ENCODE measurements around the gene CDSN.
A peak's percentile ranks its signal among the peaks of the same experiment; 100 is the strongest.
"Not testable (repeated sequence)": the region's sequence is repeated elsewhere in the genome, so short reads cannot be mapped to it uniquely, and the experiment has no call there.

The CDSN gene

GRCh38 chr6:31120151-31120915, at the start of gene CDSN:
TSS of gene CDSN (minus strand) at chr6:31120446. CDS start at chr6:31120419, 27 bp downstream.
- intact Hi-C loops (cut with DNase I) = no loop called here
- no peak for DNase-seq

- DNase-seq = no peak
- intact Hi-C loops (cut with DNase I) = no loop called here
Measured at GRCh38 chr6:31169123-31169857, 49.0 kb upstream of the CDSN start.

DNA sequence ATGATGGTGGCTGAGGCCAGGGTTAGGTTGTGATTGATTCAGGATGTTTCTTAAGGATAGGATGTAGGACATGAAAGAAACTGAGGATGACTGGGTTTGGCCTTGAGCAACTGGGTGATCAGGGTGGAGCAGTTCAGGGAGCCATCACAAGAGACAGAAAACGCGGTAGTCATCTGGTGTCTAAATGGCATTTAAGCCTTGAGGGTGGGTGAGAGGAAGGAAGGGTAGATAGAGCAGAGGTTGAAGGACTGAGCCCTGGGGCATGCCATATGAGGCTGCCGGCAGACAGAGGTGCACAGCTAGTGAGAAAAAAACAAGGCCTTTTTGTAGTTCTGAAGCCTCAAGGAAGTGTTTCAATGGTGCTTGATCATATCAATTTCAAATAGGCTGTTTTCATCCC, 48.4 kb upstream of the CDSN start:
- no peak for DNase-seq
- intact Hi-C loops (cut with DNase I) = no loop called here

DNA sequence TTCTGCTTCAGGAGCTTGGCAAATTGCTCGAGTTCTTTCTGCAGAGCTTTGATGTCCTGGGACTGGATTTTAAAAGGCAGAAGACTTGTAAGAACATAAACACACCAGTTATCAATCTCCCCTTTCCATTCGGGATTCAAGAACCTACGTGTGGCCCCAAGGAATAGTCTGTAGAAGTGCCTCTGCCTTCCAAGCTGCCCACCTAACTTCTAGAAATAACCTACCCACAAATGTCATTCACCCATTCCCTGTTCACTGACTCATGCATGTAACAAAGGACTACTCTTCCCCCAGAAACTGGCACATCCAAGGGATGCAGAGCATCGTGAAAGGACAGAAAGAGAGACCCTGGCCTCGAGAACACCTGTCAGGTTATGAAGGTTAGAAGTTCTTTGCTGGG, 45.7 kb upstream of the CDSN start:
- peak in 8 of 42 donors; percentile 16 to 63 (median 30) for DNase-seq
- intact Hi-C loops (cut with DNase I) = no loop called here

- DNase-seq; intact Hi-C loops (cut with DNase I): not testable (repeated sequence)
Measured at GRCh38 chr6:31165064-31165832, 45.0 kb upstream of the CDSN start.

- intact Hi-C loops (cut with DNase I); DNase-seq: not testable (repeated sequence)
Measured at GRCh38 chr6:31164475-31165063, 44.3 kb upstream of the CDSN start.

DNA sequence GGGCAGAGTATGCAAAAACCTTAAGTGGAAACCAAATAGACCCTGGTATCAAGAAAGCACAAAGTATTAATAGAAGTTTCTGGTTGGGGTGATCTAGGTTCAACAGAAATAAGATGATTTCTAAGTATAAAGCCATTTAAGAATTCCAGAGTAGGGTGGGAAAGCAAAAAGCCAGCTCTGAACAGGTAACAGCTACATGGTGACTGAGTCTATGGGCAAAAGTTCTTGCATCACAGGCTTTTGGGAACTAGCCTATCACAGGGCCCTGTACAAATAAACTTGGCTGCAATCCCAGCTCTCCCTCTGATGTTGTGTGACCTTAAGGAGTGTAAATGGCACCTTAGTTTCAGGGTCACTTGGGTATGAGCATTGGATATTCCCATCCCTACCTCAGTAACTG, 43.7 kb upstream of the CDSN start:
- intact Hi-C loops (cut with DNase I) = no loop called here
- DNase-seq = no peak

GRCh38 chr6:31162463-31163165, 42.4 kb upstream of the CDSN start:
- intact Hi-C loops (cut with DNase I) = no loop called here
- DNase-seq = no peak

GRCh38 chr6:31161216-31162126, 41.2 kb upstream of the CDSN start:
- intact Hi-C loops (cut with DNase I) = no loop called here
- DNase-seq = no peak

GRCh38 chr6:31158863-31159855, 38.9 kb upstream of the CDSN start:
- DNase-seq = peak in 3 of 42 donors; percentile 14 to 22 (median 21)
- intact Hi-C loops (cut with DNase I) = loop anchor here (5.0 kb wide), 1 partner anchor 38 kb away; no protein-coding TSS in a partner anchor

DNA sequence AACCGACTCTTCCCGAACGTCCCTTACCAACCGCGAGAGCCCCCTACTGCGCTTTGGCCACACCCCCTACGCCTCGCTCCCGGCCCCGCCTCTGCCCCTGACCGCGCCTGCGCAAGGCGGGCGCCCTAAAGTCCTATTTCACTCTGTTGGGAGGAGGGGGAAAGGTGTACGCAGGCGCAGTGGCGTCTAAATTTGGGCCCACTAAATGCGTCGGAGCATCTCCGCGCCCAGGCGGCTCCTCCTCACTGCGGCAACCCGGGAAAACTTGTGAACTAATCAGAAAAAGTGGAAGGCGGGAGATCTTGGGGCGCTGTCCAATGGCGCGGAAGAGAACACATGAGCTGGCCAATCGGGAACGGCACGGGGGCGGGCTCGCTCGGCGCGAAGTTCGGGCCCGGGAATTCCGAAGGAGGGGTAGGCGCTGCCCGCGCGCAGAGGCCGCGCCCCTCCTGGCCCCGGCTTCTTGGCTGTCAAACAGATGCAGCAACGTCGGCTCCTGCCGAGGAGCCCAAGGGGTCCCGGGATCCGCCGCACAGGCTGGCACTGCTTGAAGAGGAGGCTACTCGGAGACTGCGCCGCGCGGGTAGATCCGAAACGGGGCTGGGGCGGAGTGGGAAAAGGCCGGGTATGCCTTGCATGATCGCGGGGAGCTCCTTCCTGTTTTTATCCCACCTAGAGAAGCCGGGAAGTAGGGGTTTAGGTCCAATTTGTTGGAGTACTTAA, 38.1 kb upstream of the CDSN start, which contains the start of gene TCF19:
TCF19 (plus strand) TSS at position 450 of the 723 bp plus-strand sequence. CDS start 881 bp downstream, outside the sequence.
- DNase-seq = peak; percentile 93 to 99 (median 97)
- intact Hi-C loops (cut with DNase I) = loop anchor here (5.0 kb wide), 1 partner anchor 39 kb away; no protein-coding TSS in a partner anchor

- DNase-seq = no peak
- intact Hi-C loops (cut with DNase I) = loop anchor here (5.0 kb wide), 1 partner anchor 40 kb away; no protein-coding TSS in a partner anchor
Measured at GRCh38 chr6:31157513-31158139, 37.4 kb upstream of the CDSN start, which contains the start of gene CCHCR1. TSS of gene CCHCR1 (minus strand) at chr6:31157802. CDS start at chr6:31157600, 202 bp downstream.

DNA sequence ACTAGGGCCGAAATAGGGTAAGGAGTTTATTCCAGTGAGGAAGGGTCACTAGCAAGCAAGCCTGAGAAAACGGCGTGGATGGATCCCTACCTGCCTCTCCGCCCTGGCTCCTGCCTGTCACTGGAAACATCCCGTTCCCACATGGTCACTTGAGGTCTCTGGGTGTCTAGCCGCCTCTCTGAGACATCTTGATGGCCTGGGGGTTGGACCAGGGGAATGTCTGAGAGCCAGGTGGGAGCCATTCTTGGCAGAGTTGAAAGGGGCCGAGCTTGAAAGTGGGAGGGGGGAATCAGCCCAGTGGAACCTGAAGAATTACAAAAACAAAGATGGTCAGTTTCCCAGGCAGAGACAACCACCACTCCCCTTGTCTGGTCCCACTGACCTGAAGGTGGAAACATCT, 36.4 kb upstream of the CDSN start:
- no peak for DNase-seq
- intact Hi-C loops (cut with DNase I) = loop anchor here (5.0 kb wide), 1 partner anchor 41 kb away; no protein-coding TSS in a partner anchor

DNA sequence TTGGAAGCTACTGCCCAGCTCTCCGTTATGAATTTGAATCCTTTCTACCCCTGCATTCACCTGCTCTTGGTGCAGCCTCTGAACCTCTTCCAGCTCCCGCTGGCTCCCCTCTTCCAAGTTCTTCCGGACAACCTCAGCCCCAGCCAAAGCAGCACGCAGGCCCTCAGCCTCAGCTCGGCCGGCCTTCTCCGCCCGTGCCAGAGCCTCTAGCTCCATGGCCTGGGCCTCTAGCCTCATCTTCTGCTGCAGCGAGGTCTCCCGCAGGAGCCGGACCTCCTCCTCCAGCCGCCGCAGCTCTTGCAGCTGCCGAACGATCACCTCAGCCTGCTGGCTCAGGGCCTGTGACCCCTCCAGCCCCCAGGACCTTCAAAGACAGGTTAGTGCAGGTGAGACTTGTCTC, 34.2 kb upstream of the CDSN start:
- DNase-seq = no peak
- intact Hi-C loops (cut with DNase I) = no loop called here

- intact Hi-C loops (cut with DNase I) = no loop called here
- no peak for DNase-seq
Measured at GRCh38 chr6:31152781-31153180, 32.5 kb upstream of the CDSN start.
